MM.1S (cell line): ENCODE data around the gene FOXK2.

Experiments
- DNase-seq: peaks from one replicate; pipeline ENCODE4 v3.0.0-alpha.2; 2015
- H2AFZ ChIP-seq: fragments of 300-600 bp; sonication (generic); 2 replicates; pipeline ENCODE4 v1.6.0; 2016; ENCODE audit warnings: antibody characterized with exemption, low read length
- H3F3A ChIP-seq: fragments of 300-600 bp; sonication (generic); 2 replicates; pipeline ENCODE4 v1.6.1; 2016; ENCODE audit warnings: mild to moderate bottlenecking, antibody characterized with exemption, low read length, moderate library complexity, mixed read lengths; ENCODE audit not compliant: insufficient read depth
- H3K27ac ChIP-seq: fragments of 300-600 bp; sonication (generic); 2 replicates; pipeline ENCODE4 v1.5.1; 2016; ENCODE audit warnings: mild to moderate bottlenecking, low read length
- H3K27me3 ChIP-seq: fragments of 300-600 bp; sonication (generic); replicated peaks from 2 replicates; pipeline ENCODE4 v1.6.0; 2016; ENCODE audit warnings: low read length; ENCODE audit not compliant: insufficient read depth
- H3K36me3 ChIP-seq: fragments of 300-600 bp; sonication (generic); replicated peaks from 2 replicates; pipeline ENCODE4 v1.6.1; 2016; ENCODE audit warnings: mild to moderate bottlenecking, low read length, mixed read lengths; ENCODE audit not compliant: insufficient read depth
- H3K4me1 ChIP-seq: fragments of 300-600 bp; sonication (generic); 2 replicates; pipeline ENCODE4 v1.6.1; 2016; ENCODE audit warnings: low read length, mixed read lengths
- H3K4me2 ChIP-seq: fragments of 300-600 bp; sonication (generic); 2 replicates; pipeline ENCODE4 v1.6.0; 2016; ENCODE audit warnings: low read depth, low read length
- H3K4me3 ChIP-seq: fragments of 300-600 bp; sonication (generic); 2 replicates; pipeline ENCODE4 v1.5.1; 2016; ENCODE audit warnings: low read length, mixed read lengths
- H3K79me2 ChIP-seq: fragments of 300-600 bp; sonication (generic); 2 replicates; pipeline ENCODE4 v1.6.1; 2016; ENCODE audit warnings: mixed run types, low read length, mixed read lengths
- H3K9ac ChIP-seq: fragments of 300-600 bp; sonication (generic); 2 replicates; pipeline ENCODE4 v1.6.1; 2016; ENCODE audit warnings: low read length, mixed read lengths
- H3K9me2 ChIP-seq: fragments of 300-600 bp; sonication (generic); replicated peaks from 2 replicates; pipeline ENCODE4 v1.6.1; 2016; ENCODE audit warnings: mild to moderate bottlenecking, low read length, mixed read lengths; ENCODE audit not compliant: insufficient read depth
- H3K9me3 ChIP-seq: fragments of 300-600 bp; sonication (generic); replicated peaks from 2 replicates; pipeline ENCODE4 v1.6.1; 2016; ENCODE audit warnings: mild to moderate bottlenecking, low read length, mixed read lengths; ENCODE audit not compliant: insufficient read depth
- H4K20me1 ChIP-seq: fragments of 300-600 bp; sonication (generic); 2 replicates; pipeline ENCODE4 v1.6.1; 2016; ENCODE audit warnings: mild to moderate bottlenecking, low read length, moderate library complexity, mixed read lengths; ENCODE audit not compliant: insufficient read depth
- CTCF ChIP-seq: fragments of 300-600 bp; sonication (generic); IDR thresholded peaks from 2 replicates; pipeline ENCODE4 v1.5.1; 2016; ENCODE audit warnings: antibody characterized with exemption, low read length, mixed read lengths
- EZH2 ChIP-seq: fragments of 300-600 bp; sonication (generic); optimal IDR thresholded peaks from 2 replicates; pipeline ENCODE3; 2017; ENCODE audit warnings: low read depth, mild to moderate bottlenecking, antibody characterized with exemption, low read length, mixed read lengths
- EZH2phosphoT487 ChIP-seq: fragments of 300-600 bp; sonication (generic); IDR thresholded peaks from 2 replicates; pipeline ENCODE4 v1.6.1; 2018; ENCODE audit warnings: antibody characterized with exemption, low read length

Gene FOXK2

GRCh38 chr17:82630212-82630611 lies 110.7 kb downstream of the FOXK2 start:
- H3K9ac ChIP-seq = no peak overlapping the region
- H3K4me2 ChIP-seq = no peak overlapping the region
- 0 out of 2 replicates have a peak, but pooled peaks cover 4% of the 10 kb centered on the region for H4K20me1 ChIP-seq
- no peak overlapping the region for H3K4me3 ChIP-seq
- no peaks in the 10 kb centered on the region for H3K4me1 ChIP-seq
- no peaks in the 10 kb centered on the region for H3F3A ChIP-seq
- no peak overlapping the region for H2AFZ ChIP-seq
- peaks cover 49% of the 10 kb centered on the region for H3K79me2 ChIP-seq
- TF ChIP-seq EZH2phosphoT487 = no peak
- no peak for TF ChIP-seq EZH2
- TF ChIP-seq CTCF = no peak
- H3K36me3 ChIP-seq = no peaks in the 10 kb centered on the region; the same call in none of the 2 replicates
- H3K9me2 ChIP-seq = no peaks in the 10 kb centered on the region
- H3K27ac ChIP-seq = no peak overlapping the region
- no peak for DNase-seq
- no peaks in the 10 kb centered on the region for H3K9me3 ChIP-seq
- no peaks in the 10 kb centered on the region for H3K27me3 ChIP-seq

GRCh38 chr17:82631544-82631943 lies 112.0 kb downstream of the FOXK2 start:
- H3K79me2 ChIP-seq = peaks cover 60% of the 10 kb centered on the region

GRCh38 chr17:82632451-82632850 lies 112.9 kb downstream of the FOXK2 start:
- TF ChIP-seq CTCF (no peak), EZH2 (no peak), EZH2phosphoT487 (no peak)
- DNase-seq = no peak
- Histone ChIP-seq H3K4me3 (no peak overlapping the region), H3K27ac (no peak overlapping the region), H3K4me2 (no peak overlapping the region), H3K4me1 (no peaks in the 10 kb centered on the region), H3K9me3 (no peaks in the 10 kb centered on the region), H3K79me2 (peaks cover 69% of the 10 kb centered on the region), H2AFZ (no peak overlapping the region), H3K9me2 (no peaks in the 10 kb centered on the region), H3K36me3 (no peaks in the 10 kb centered on the region; the same call in 1 of the 2 replicates), H3K27me3 (no peaks in the 10 kb centered on the region), H3F3A (no peaks in the 10 kb centered on the region), H4K20me1 (0 out of 2 replicates have a peak, but pooled peaks cover 3% of the 10 kb centered on the region), H3K9ac (no peak overlapping the region)

More at GRCh38 chr17:82631544-82631943, 112.0 kb downstream of the FOXK2 start:
- H3K36me3 ChIP-seq = no peaks in the 10 kb centered on the region; the same call in 1 of the 2 replicates
- no peak overlapping the region for H3K27ac ChIP-seq
- TF ChIP-seq EZH2 (no peak), EZH2phosphoT487 (no peak), CTCF (no peak)
- no peaks in the 10 kb centered on the region for H3K27me3 ChIP-seq
- no peak overlapping the region for H2AFZ ChIP-seq
- no peak for DNase-seq
- H3K4me2 ChIP-seq = no peak overlapping the region
- no peaks in the 10 kb centered on the region for H3F3A ChIP-seq
- H3K9ac ChIP-seq = no peak overlapping the region
- 0 out of 2 replicates have a peak, but pooled peaks cover 4% of the 10 kb centered on the region for H4K20me1 ChIP-seq
- H3K9me2 ChIP-seq = no peaks in the 10 kb centered on the region
- no peaks in the 10 kb centered on the region for H3K9me3 ChIP-seq
- H3K4me3 ChIP-seq = no peak overlapping the region
- no peaks in the 10 kb centered on the region for H3K4me1 ChIP-seq
